Effector CD8-positive, alpha-beta T cell (primary cell): ENCODE results near the gene SNAP47.

Experiments used
- DNase-seq: peaks from one replicate; lab custom pipeline; 2025; lab: John Stamatoyannopoulos, UW

SNAP47 gene

GRCh38 chr1:227768640-227769039 is 33.4 kb downstream of the SNAP47 start:
- DNase-seq: no peak

- no peak for DNase-seq
Measured at GRCh38 chr1:227769047-227769935, 34.1 kb downstream of the SNAP47 start.

- no peak for DNase-seq
Measured at GRCh38 chr1:227769936-227770494, 34.8 kb downstream of the SNAP47 start.

GRCh38 chr1:227770812-227771211 is 35.6 kb downstream of the SNAP47 start:
- DNase-seq: no peak

GRCh38 chr1:227771326-227771725 is 36.1 kb downstream of the SNAP47 start:
- DNase-seq: no peak

GRCh38 chr1:227771771-227772170 is 36.5 kb downstream of the SNAP47 start:
- no peak for DNase-seq

GRCh38 chr1:227773558-227773957 is 38.3 kb downstream of the SNAP47 start:
- DNase-seq: no peak

- DNase-seq: no peak
Measured at GRCh38 chr1:227774051-227774731, 39.0 kb downstream of the SNAP47 start.

GRCh38 chr1:227774821-227775661 is 39.8 kb downstream of the SNAP47 start:
- no peak for DNase-seq

GRCh38 chr1:227775841-227776240 is 40.6 kb downstream of the SNAP47 start:
- DNase-seq: no peak

- DNase-seq: no peak
Measured at GRCh38 chr1:227776331-227776771, 41.1 kb downstream of the SNAP47 start.

GRCh38 chr1:227777156-227777555 is 41.9 kb downstream of the SNAP47 start:
- no peak for DNase-seq

GRCh38 chr1:227777646-227778045 is 42.4 kb downstream of the SNAP47 start:
- DNase-seq: no peak

- no peak for DNase-seq
Measured at GRCh38 chr1:227778401-227778947, 43.2 kb downstream of the SNAP47 start.

- DNase-seq: no peak
Measured at GRCh38 chr1:227779021-227779441, 43.8 kb downstream of the SNAP47 start.

GRCh38 chr1:227779685-227780084 is 44.5 kb downstream of the SNAP47 start:
- no peak for DNase-seq

GRCh38 chr1:227780101-227781044 is 45.1 kb downstream of the SNAP47 start:
- DNase-seq: no peak

GRCh38 chr1:227781314-227781930 is 46.2 kb downstream of the SNAP47 start:
- no peak for DNase-seq

- DNase-seq: no peak
Measured at GRCh38 chr1:227782226-227782625, 47.0 kb downstream of the SNAP47 start.
